Measurements from ENCODE around the gene PRR5L.

DNA sequence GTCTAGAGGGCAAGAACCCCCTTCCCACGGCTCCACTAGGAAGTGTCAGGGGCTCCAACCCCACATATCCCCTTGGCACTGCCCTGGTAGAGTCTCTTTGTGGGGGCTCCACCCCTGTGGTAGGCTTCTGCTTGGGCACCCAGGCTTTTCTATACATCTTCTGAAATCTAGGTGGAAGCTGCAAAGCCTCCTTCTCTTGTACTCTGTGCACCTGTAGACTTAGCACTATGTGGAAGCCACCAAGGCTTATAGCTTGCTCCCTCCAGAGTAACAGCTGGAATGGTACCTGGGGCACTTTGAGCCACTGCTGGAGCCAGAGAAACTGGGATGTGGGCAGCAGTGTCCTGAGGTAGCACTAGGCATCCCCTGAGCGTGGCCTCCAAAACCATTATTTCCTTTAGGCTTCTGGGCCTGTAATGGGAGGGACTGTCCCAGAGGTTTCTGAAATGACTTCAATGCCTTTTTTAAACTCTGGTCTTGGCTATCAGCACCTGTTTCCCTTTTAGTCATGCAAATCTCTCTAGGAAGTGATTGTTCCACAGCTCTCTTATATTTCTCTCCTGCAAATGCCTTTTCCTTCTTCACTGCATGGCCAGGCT is 145.6 kb downstream of the PRR5L start:
- TF ChIP-seq BHLHE40 (IDR thresholded peaks at IDR 0.05; ENCODE audit: borderline replicate concordance) (no peak), NFRKB (IDR thresholded peaks at IDR 0.05) (no peak), TARDBP (IDR thresholded peaks at IDR 0.05) (no peak)

Data from HEK293T (cell line).